Thoracic aorta (tissue), 2 donors: Measurements from ENCODE around the gene TRIM40. TPM values are rescaled to one million over a fixed set of nuclear protein-coding genes. Genes with fewer than 3 reads are reported as not detected.
A peak's percentile ranks its signal among the peaks of the same experiment; 100 is the strongest.

Experiments
- ATAC-seq: fragments of 150-250 bp; one replicate; pipeline ENCODE4 v1.8.0; 2017; ENCODE audit warnings: low read depth; ENCODE audit not compliant: insufficient number of reproducible peaks, low FRiP score
- DNase-seq: peaks from one replicate; pipeline ENCODE4 v3.0.0-alpha.2; 2020; ENCODE audit warnings: low spot score
- H3K27ac ChIP-seq, 2 donors: fragments of 200-600 bp; sonication (generic); 1 replicate in 1 of 2; 2 replicates in 1 of 2; pipeline ENCODE4 v1.5.1; 2016; ENCODE audit warnings: mild to moderate bottlenecking in 2 of 2, moderate library complexity in 2 of 2
- H3K27me3 ChIP-seq: fragments of 200-600 bp; sonication (generic); replicated peaks from 2 replicates; pipeline ENCODE4 v1.6.0; 2016; ENCODE audit warnings: mild to moderate bottlenecking; ENCODE audit not compliant: insufficient read depth
- H3K36me3 ChIP-seq: fragments of 200-600 bp; sonication (generic); one replicate; pipeline ENCODE4 v1.5.1; 2016
- H3K4me1 ChIP-seq, 2 donors: fragments of 200-600 bp; sonication (generic); 1 replicate in 1 of 2; 2 replicates in 1 of 2; pipeline versions ENCODE4 v1.5.1 to v1.6.0; 2016; ENCODE audit warnings: low read depth in 2 of 2, mild to moderate bottlenecking in 1 of 2; ENCODE audit not compliant: control insufficient read depth in 1 of 2
- H3K4me3 ChIP-seq: fragments of 200-600 bp; sonication (generic); 2 replicates; pipeline ENCODE4 v1.5.1; 2016; ENCODE audit warnings: mild to moderate bottlenecking
- H3K9me3 ChIP-seq: fragments of 200-600 bp; sonication (generic); 2 replicates; pipeline ENCODE4 v1.5.1; 2016
- CTCF ChIP-seq: fragments of 200-600 bp; sonication (generic); IDR thresholded peaks from one replicate; pipeline ENCODE4 v1.5.1; 2019; ENCODE audit warnings: antibody characterized with exemption
- total RNA-seq, 2 donors: library from RNA; depleted of rRNA; stranded (reverse); fragments of >200 nt; gene quantifications; one replicate each; pipeline versions ENCODE4 v1.1.0 to v1.2.3, GENCODE V29; 2016

TRIM40 gene
- total RNA-seq, 2 donors from 2014 or later, result not detected

GRCh38 chr6:30127238-30128093 lies 8.5 kb upstream of the TRIM40 start:
- DNase-seq, result no peak
- no peak for TF ChIP-seq CTCF
- no peak overlapping the region for H3K4me3 ChIP-seq
- peaks cover 0 to 9% of the 10 kb centered on the region in 2 donors for H3K4me1 ChIP-seq
- H3K36me3 ChIP-seq, result no peaks in the 10 kb centered on the region
- H3K9me3 ChIP-seq, result no peaks in the 10 kb centered on the region
- H3K27me3 ChIP-seq, result no peaks in the 10 kb centered on the region
- no peak for ATAC-seq
- no peak overlapping the region for H3K27ac ChIP-seq

- Histone ChIP-seq H3K36me3 (no peaks in the 10 kb centered on the region), H3K27ac (no peak overlapping the region), H3K9me3 (no peaks in the 10 kb centered on the region), H3K4me1 (peaks cover 0 to 9% of the 10 kb centered on the region in 2 donors), H3K27me3 (no peaks in the 10 kb centered on the region), H3K4me3 (no peak overlapping the region)
- DNase-seq, result no peak
- ATAC-seq, result no peak
- TF ChIP-seq CTCF, result no peak
These were observed 6.4 kb upstream of the TRIM40 start for GRCh38 chr6:30129265-30130178.

- no peak for TF ChIP-seq CTCF
- Histone ChIP-seq H3K36me3 (no peaks in the 10 kb centered on the region), H3K9me3 (no peaks in the 10 kb centered on the region), H3K4me1 (peaks cover 0 to 9% of the 10 kb centered on the region in 2 donors), H3K27ac (no peak overlapping the region), H3K27me3 (no peaks in the 10 kb centered on the region), H3K4me3 (no peak overlapping the region)
- DNase-seq, result no peak
- ATAC-seq, result no peak
These were observed 5.7 kb upstream of the TRIM40 start for GRCh38 chr6:30130179-30130679.

- DNase-seq, result no peak
- no peak overlapping the region for H3K4me3 ChIP-seq
These were observed 4.8 kb upstream of the TRIM40 start for GRCh38 chr6:30130887-30131862.

More at GRCh38 chr6:30130887-30131862, 4.8 kb upstream of the TRIM40 start:
- Histone ChIP-seq H3K9me3 (no peaks in the 10 kb centered on the region), H3K36me3 (no peaks in the 10 kb centered on the region), H3K27ac (no peak overlapping the region), H3K4me1 (peaks cover 0 to 9% of the 10 kb centered on the region in 2 donors), H3K27me3 (no peaks in the 10 kb centered on the region)
- peak; percentile 89 for TF ChIP-seq CTCF
- peak; percentile 20 for ATAC-seq
